ENCODE measurements around the gene RASL11A. TPM values are rescaled to one million over a fixed set of nuclear protein-coding genes. Genes with fewer than 3 reads are reported as not detected.

RASL11A gene
- total RNA-seq, 4 donors from 2014 or later, result 10.7 to 29.7 (median 12.9) TPM

DNA sequence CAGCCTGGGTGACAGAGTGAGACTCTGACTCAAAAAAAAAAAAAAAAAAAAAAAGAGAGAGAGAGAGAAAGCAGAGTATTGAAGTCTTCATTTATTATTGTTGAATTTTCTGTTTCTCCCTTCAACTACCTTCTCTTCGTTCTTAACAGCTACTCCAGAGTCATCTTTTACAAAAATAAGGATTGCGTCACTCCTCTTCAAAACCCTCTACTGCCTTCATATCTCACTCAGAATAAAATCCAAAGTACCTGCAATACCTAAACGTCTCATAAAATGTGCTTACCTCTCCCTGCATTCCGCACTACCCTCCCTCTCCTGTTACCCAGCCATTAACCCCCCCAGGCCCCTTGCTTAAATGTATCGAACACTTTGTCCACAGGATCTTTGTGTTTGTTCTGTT is 36.7 kb upstream of the RASL11A start:
- TF ChIP-seq, protein P1, sequence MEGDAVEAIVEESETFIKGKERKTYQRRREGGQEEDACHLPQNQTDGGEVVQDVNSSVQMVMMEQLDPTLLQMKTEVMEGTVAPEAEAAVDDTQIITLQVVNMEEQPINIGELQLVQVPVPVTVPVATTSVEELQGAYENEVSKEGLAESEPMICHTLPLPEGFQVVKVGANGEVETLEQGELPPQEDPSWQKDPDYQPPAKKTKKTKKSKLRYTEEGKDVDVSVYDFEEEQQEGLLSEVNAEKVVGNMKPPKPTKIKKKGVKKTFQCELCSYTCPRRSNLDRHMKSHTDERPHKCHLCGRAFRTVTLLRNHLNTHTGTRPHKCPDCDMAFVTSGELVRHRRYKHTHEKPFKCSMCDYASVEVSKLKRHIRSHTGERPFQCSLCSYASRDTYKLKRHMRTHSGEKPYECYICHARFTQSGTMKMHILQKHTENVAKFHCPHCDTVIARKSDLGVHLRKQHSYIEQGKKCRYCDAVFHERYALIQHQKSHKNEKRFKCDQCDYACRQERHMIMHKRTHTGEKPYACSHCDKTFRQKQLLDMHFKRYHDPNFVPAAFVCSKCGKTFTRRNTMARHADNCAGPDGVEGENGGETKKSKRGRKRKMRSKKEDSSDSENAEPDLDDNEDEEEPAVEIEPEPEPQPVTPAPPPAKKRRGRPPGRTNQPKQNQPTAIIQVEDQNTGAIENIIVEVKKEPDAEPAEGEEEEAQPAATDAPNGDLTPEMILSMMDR (IDR thresholded peaks at IDR 0.05), result no peak
- TF ChIP-seq POLR2A (IDR thresholded peaks at IDR 0.05), result no peak
- no peak for DNase-seq
- H3K27me3 ChIP-seq, result no peaks in the 10 kb centered on the region
- H3K9me3 ChIP-seq, result no peaks in the 10 kb centered on the region
- intact Hi-C loops (cut with DNase I), result no loop called here
- H3K36me3 ChIP-seq, result no peaks in the 10 kb centered on the region
- H3K27ac ChIP-seq, result no peak overlapping the region
- WGBS, 2 donors, result 64 to 73% methylated on average over 5 of the region's 5 CpGs
- H3K4me1 ChIP-seq, result no peaks in the 10 kb centered on the region
- no peak overlapping the region for H3K4me3 ChIP-seq (replicated peaks in 1 of 3)

DNA sequence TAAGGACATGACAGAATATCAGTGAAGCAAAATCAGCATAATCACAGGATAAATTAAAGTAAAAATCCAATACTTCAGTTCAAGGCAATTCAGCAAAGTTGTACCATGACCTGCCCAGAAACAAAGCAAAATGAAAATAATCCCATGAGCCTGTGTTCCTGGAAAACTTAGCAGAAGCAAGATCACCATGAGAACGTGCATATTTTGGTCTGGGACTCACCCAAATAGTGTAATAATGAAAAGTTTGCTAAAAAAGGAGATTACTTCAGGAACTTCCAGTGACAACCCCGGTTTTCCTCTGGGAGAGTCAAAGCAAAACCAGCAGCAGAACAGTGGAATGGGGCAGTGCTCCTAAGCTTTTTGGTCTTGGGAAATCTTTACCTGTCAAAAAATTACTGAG is 34.2 kb upstream of the RASL11A start:
- no peaks in the 10 kb centered on the region for H3K27me3 ChIP-seq
- DNase-seq, result no peak
- TF ChIP-seq POLR2A (IDR thresholded peaks at IDR 0.05), result no peak
- TF ChIP-seq, protein P1 (IDR thresholded peaks at IDR 0.05), result no peak

DNA sequence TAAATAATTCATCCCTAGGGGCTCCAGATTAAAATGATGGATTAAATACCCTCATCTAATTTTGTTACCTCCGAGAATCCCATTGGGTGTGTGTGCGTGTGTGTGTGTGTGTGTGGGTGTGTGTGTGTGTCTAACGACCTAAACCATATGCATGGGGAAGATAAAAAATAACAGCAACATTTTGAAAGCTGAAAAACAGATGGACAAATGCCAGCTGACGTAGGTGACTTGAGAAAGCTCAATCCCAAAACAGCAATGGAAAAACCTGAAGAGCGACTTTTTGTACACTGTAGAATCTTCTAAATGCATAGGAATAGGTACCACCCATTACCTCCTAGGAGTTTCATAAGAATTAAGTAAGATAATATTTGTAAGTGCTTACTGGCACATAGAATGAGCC is 27.9 kb upstream of the RASL11A start:
- TF ChIP-seq, protein P1 (IDR thresholded peaks at IDR 0.05), result no peak
- TF ChIP-seq POLR2A (IDR thresholded peaks at IDR 0.05), result no peak
- Histone ChIP-seq H3K4me1 (no peaks in the 10 kb centered on the region), H3K9me3 (no peaks in the 10 kb centered on the region), H3K4me3 (replicated peaks in 1 of 3) (no peak overlapping the region), H3K36me3 (no peaks in the 10 kb centered on the region), H3K27ac (no peak overlapping the region), H3K27me3 (no peaks in the 10 kb centered on the region)
- no peak for DNase-seq
- WGBS, 2 donors, result 88 to 91% methylated on average over 5 of the region's 5 CpGs
- intact Hi-C loops (cut with DNase I), result no loop called here

More for the DNA sequence above, 34.2 kb upstream of the RASL11A start:
- no peaks in the 10 kb centered on the region for H3K36me3 ChIP-seq
- H3K4me1 ChIP-seq, result no peaks in the 10 kb centered on the region
- H3K27ac ChIP-seq, result no peak overlapping the region
- H3K4me3 ChIP-seq (replicated peaks in 1 of 3), result no peak overlapping the region
- H3K9me3 ChIP-seq, result no peaks in the 10 kb centered on the region
- 57 to 67% methylated on average over 2 of the region's 2 CpGs for WGBS, 2 donors
- intact Hi-C loops (cut with DNase I), result no loop called here

DNA sequence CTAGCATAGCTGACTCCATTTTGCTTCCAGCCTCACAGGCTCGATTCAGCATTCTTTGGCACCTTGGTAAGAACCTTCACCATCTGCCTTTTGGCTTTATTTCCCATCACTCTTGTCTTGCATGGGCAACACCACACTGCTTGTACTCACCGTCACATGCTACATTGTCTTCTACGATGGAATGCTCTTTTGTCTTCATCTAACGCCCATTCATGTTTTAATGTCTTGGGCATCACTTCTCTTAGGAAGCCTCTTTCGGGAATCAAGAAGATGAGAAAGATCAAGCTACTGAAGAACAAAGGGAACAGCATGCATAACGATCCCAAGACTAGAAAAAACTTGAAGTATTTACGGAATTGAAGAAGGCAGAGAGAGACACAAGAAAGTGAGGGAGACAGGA is 25.0 kb upstream of the RASL11A start:
- no peaks in the 10 kb centered on the region for H3K27me3 ChIP-seq
- DNase-seq, result no peak
- WGBS, 2 donors, result 87% methylated on average over 7 of the region's 7 CpGs
- no peak overlapping the region for H3K4me3 ChIP-seq (replicated peaks in 1 of 3)
- H3K27ac ChIP-seq, result no peak overlapping the region
- no peaks in the 10 kb centered on the region for H3K9me3 ChIP-seq
- TF ChIP-seq, protein P1 (IDR thresholded peaks at IDR 0.05), result no peak
- no peak for TF ChIP-seq POLR2A (IDR thresholded peaks at IDR 0.05)
- intact Hi-C loops (cut with DNase I), result no loop called here
- peaks cover 5 to 6% of the 10 kb centered on the region in 2 donors for H3K4me1 ChIP-seq
- H3K36me3 ChIP-seq, result no peaks in the 10 kb centered on the region

DNA sequence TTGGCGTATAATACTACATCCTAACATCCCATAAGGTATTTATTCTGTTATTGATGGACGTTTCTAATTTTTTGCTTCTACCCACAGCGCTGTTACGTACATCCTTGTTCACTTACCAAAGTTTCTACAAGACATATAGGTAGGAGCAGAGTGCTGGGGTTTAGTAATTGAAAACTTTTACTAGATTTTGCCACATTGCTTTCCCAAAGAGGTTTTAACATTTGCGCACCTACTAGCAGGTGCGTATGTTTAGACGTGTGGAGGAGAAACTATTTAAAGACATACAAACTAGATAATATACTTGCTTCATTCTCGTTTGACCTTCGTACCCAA is 19.8 kb upstream of the RASL11A start:
- no peaks in the 10 kb centered on the region for H3K9me3 ChIP-seq
- intact Hi-C loops (cut with DNase I), result loop anchor here (10.0 kb wide), 1 partner anchor 194 kb away; no protein-coding TSS in a partner anchor

More for the DNA sequence above, 19.8 kb upstream of the RASL11A start:
- WGBS, 2 donors, result 1% methylated on average over 9 of the region's 9 CpGs
- Histone ChIP-seq H3K4me3 (replicated peaks in 1 of 3) (peak overlapping the region; percentile 14 to 86 (median 70)), H3K4me1 (peaks cover 17 to 18% of the 10 kb centered on the region in 2 donors), H3K36me3 (peaks cover 7 to 12% of the 10 kb centered on the region in 2 donors), H3K27ac (peak overlapping the region; percentile 91 to 96 (median 94)), H3K27me3 (no peaks in the 10 kb centered on the region)
- no peak for DNase-seq
- TF ChIP-seq, protein P1 (IDR thresholded peaks at IDR 0.05), result no peak
- TF ChIP-seq POLR2A (IDR thresholded peaks at IDR 0.05), result no peak
